Lower lobe of right lung (tissue), 2 donors: ENCODE results near the gene PIEZO2. TPM values are rescaled to one million over a fixed set of nuclear protein-coding genes. Genes with fewer than 3 reads are reported as not detected.

Source experiments
- ATAC-seq, 2 donors: fragments of 200-7000 bp; cut with Tn5 transposase; one replicate each; pipeline ENCODE4 v1.9.1; 2020 to 2022; ENCODE audit warnings: mild to moderate bottlenecking in 2 of 2, moderate library complexity in 2 of 2
- DNase-seq: peaks from one replicate; pipeline ENCODE4 v3.0.0-alpha.2; 2020
- H3K27ac ChIP-seq: fragments of 200-600 bp; one replicate; pipeline ENCODE4 v1.8.0; 2022
- H3K27me3 ChIP-seq: fragments of 200-600 bp; one replicate; pipeline ENCODE4 v1.8.0; 2022; ENCODE audit warnings: low read depth
- H3K36me3 ChIP-seq: fragments of 200-600 bp; one replicate; pipeline ENCODE4 v1.8.0; 2022; ENCODE audit warnings: mild to moderate bottlenecking
- H3K4me1 ChIP-seq: fragments of 200-600 bp; one replicate; pipeline ENCODE4 v1.8.0; 2022
- H3K4me3 ChIP-seq: fragments of 200-600 bp; one replicate; pipeline ENCODE4 v1.8.0; 2022; ENCODE audit warnings: mild to moderate bottlenecking
- H3K9me3 ChIP-seq: fragments of 200-600 bp; one replicate; pipeline ENCODE4 v1.8.0; 2022
- CTCF ChIP-seq: fragments of 200-600 bp; IDR thresholded peaks from one replicate; pipeline ENCODE4 v1.8.0; 2022; ENCODE audit warnings: antibody characterized with exemption, mild to moderate bottlenecking
- intact Hi-C: fragments of 100-400 bp; cut with DNase I; formaldehyde crosslinking; loops from one replicate; pipeline ENCODE4 v1.11.0; 2022
- total RNA-seq: library from RNA; stranded (reverse); fragmentation: NEBNext Ultra II Directional; extraction: Animal tissue kit (Norgen Biotek cat#: 25700); gene quantifications from one replicate; pipeline ENCODE4 v1.2.1, GENCODE V29; 2021
- donor health status: DM: no; HTN: yes; CAD: no; lungs with severe emphysema.

Gene PIEZO2
- total RNA-seq, 1 donor from 2014 or later, result 11.1 TPM

DNA sequence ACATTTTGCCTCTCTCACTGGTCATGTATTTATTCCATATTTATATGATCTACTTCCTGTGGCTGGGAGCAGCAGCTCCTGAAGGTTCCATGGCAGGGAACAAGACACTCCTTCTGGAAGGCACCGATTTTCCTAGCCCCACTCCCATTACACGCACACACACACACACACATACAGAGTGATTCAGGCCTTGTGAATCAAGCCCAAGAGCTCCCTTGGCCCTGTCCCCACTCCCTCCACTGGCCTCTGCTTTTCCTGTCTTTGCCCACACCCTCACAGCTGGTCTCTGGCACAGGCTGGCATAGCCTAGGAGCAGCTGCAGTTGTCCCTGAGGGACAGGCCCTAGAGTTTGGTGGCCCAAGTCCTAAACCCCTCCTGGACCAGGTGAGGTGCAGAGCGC is 421.9 kb downstream of the PIEZO2 start:
- H3K4me3 ChIP-seq, result no peak overlapping the region
- no peak overlapping the region for H3K27ac ChIP-seq
- ATAC-seq (no peak), DNase-seq (no peak)
- H3K9me3 ChIP-seq, result no peaks in the 10 kb centered on the region
- intact Hi-C loops, result no loop called here
- TF ChIP-seq CTCF, result no peak
- H3K4me1 ChIP-seq, result no peaks in the 10 kb centered on the region
- H3K36me3 ChIP-seq, result no peaks in the 10 kb centered on the region
- H3K27me3 ChIP-seq, result no peaks in the 10 kb centered on the region

DNA sequence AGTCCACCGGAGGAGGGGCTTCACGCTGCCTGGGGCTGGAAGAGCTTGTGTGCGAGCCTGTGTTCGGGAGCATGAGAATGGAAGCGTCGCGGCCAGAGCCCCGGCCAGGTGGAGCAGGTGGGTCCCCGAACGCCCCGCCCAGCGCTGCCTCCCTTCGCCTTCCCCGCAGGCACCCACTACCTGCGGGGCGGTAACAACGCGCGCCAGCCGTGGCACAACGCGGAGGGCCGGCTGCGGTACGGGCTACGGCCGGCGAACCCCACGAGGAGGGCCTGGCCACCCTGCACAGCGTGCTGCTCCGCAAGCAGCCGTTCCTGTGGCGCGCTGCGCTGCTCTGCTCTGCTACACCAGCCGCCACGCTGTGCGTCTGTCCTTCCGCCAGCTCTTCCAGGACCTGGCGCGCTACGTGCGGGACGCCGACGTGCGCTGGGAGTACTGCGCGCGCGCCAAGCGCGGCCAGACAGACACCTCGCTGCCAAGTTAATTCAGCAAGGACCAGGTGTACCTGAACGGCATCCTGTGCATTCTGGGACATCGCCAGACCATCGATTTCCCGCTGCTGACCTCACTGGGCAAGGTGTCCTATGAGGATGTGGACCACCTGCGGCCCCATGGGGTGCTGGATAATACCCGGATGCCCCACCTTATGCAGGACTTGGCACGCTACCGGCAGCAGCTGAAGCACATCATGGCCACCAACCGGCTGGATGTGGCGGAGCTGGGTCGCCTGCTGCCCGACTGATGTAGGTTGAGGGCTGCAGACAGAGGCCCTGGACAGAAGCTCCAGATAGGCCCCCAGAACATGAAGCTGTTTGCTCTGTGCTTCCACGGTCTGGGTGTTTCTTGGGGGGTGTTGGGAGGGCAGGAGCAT is 422.9 kb downstream of the PIEZO2 start:
- intact Hi-C loops, result no loop called here
- no peaks in the 10 kb centered on the region for H3K27me3 ChIP-seq
- no peak overlapping the region for H3K27ac ChIP-seq
- TF ChIP-seq CTCF, result no peak
- H3K4me3 ChIP-seq, result peak overlapping the region; percentile 14
- peak; percentile 44 to 68 for ATAC-seq
- H3K4me1 ChIP-seq, result no peaks in the 10 kb centered on the region
- H3K9me3 ChIP-seq, result no peaks in the 10 kb centered on the region
- no peaks in the 10 kb centered on the region for H3K36me3 ChIP-seq
- no peak for DNase-seq

GRCh38 chr18:10724666-10725065 is 424.7 kb downstream of the PIEZO2 start:
- Histone ChIP-seq H3K36me3 (no peaks in the 10 kb centered on the region), H3K9me3 (no peaks in the 10 kb centered on the region), H3K27ac (no peak overlapping the region), H3K27me3 (no peaks in the 10 kb centered on the region), H3K4me3 (no peak overlapping the region), H3K4me1 (no peaks in the 10 kb centered on the region)
- no peak for ATAC-seq
- DNase-seq, result no peak
- TF ChIP-seq CTCF, result no peak
- intact Hi-C loops, result no loop called here

- H3K36me3 ChIP-seq, result no peaks in the 10 kb centered on the region
- H3K9me3 ChIP-seq, result no peaks in the 10 kb centered on the region
- H3K4me1 ChIP-seq, result no peaks in the 10 kb centered on the region
- H3K4me3 ChIP-seq, result no peak overlapping the region
- no peak for DNase-seq
- ATAC-seq, result no peak
- no peak overlapping the region for H3K27ac ChIP-seq
- no peaks in the 10 kb centered on the region for H3K27me3 ChIP-seq
- intact Hi-C loops, result no loop called here
- TF ChIP-seq CTCF, result no peak
Measured at GRCh38 chr18:10723496-10723895, 425.9 kb downstream of the PIEZO2 start.

DNA sequence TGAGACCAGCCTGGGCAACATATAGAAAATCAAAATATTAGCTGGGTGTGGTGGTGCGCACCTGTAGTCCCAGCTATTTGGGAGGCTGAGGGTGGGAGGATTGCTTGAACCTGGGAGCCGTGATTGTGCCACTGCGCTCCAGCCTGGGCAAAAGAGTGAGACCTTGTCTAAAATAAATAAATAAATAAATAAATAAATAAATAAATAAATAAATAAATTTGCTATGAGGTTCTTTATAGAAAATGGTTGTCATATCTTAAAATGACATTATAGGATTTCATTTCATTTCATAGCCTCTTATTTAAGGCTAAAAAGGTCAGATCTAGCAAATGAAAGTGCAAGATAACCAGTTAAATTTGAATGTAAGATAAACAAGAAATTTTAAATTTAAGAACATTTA is 430.6 kb downstream of the PIEZO2 start:
- Histone ChIP-seq H3K27me3 (no peaks in the 10 kb centered on the region), H3K36me3 (no peaks in the 10 kb centered on the region), H3K4me3 (no peak overlapping the region), H3K27ac (no peak overlapping the region), H3K4me1 (no peaks in the 10 kb centered on the region), H3K9me3 (no peaks in the 10 kb centered on the region)
- no peak for ATAC-seq
- no peak for DNase-seq
- intact Hi-C loops, result no loop called here
- no peak for TF ChIP-seq CTCF
